HG03457 (cell line): ENCODE data around the gene BRINP3.

Source experiments
- ATAC-seq: cut with Tn5 transposase; IDR thresholded peaks from one replicate; pipeline ENCODE4 v1.9.1; 2021; ENCODE audit warnings: moderate number of reproducible peaks; ENCODE audit not compliant: unreplicated experiment

BRINP3 gene

DNA sequence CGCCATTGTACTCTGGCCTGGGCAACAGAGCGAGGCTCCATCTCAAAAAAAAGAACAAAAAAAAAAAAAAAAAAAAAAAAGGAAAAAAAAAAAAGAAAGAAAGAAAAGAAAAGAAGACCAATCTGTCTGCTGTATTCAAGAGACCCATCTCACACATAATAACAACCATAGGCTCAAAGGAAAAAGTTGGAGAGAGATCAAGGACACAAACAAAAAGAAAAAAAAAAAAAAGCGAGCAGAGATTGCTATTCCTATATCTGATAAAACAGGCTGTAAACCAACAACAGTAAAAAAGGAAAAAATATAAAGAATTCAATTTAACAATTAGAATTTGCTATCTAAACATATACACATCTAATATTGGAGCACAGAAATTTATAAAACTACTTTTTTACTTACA, 150.4 kb downstream of the BRINP3 start:
- no peak for ATAC-seq

DNA sequence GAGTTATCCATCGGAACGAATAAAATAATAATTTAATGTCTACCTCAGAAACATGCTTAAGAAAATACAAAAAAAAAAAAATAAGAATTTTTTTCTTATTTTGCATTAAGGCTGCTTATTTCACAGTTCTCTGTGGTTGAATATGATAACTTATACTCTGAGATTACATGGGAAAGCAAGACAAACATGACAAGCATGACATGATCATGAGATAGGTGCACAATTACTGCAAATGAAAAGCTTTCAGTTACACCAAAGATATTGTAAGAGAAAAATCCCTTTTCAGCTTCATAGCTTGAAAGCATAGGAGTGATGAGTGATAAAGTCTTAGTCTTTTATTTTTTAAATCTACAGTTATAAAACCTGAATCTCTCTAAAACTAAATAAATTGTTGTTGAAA, 154.1 kb downstream of the BRINP3 start:
- ATAC-seq, result no peak

DNA sequence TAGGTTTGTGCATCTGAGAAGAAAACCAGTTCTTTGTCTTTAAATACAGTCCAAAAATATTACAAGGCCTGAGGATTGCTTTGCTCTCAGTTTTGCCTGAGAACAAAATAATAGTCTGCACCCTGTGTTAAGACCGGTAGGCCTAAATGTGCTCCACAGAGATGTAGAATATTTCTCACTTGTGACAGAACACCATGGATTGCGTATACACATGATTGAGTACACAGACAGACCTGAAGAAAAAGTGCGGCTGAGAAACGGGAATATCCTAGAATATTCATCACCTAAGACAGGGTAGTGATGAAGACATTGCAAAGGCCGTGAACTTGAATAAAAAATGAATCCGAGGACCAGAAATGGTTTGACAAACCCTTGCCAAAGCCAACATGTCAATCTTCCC, 155.4 kb downstream of the BRINP3 start:
- no peak for ATAC-seq

DNA sequence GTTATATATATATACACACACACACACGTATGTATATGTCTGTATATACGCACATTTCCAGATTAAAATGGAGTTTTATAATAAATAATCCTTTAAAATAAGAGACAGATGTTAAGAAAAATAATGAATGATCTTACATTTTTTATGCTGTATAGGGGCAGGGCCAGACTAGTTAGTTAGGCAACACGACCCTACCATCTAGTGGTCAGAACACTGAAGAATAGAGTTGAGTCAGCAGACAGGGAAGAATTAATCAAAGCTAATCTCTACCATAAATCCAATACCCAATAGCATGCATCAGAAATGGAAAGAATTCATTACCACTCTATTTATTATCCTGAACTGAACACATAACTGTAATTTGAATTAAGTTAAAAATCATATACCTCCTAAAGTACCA, 156.7 kb downstream of the BRINP3 start:
- ATAC-seq, result no peak

DNA sequence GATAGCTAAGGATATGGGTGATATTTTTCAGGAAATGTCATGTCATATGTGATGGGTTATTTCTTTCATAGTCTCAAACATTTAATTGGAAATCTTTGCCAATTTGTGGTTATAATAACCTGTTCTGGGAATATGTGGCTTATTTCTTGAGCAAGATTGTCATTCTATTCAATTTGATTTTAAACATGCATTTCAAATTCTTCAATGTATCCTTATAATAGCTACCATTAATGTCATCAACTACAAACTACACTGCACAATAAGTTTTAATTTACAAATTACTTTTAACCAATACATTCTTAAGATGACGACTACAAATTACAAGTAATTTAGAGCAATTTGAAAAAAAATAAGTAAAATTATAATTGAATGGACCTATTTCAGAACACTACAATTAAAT, 164.9 kb downstream of the BRINP3 start:
- no peak for ATAC-seq

DNA sequence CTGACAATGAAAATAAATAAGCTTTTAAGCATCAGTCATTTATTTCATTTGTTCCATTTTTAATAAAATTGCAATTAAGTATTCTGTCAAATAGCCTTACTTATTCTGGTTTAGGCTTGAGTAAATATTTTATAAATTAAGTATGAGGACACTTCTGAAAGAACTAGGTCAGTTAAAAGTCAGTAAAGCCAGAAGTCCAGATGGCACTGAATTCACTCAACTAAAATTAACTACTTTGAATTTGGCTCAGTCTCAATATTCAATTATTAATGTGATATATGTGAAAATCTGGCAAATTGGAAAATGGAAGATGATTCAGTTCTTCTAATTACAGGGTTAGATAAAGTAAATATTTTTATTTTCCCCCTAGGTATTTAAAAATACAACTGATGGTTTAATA, 174.2 kb downstream of the BRINP3 start:
- no peak for ATAC-seq

DNA sequence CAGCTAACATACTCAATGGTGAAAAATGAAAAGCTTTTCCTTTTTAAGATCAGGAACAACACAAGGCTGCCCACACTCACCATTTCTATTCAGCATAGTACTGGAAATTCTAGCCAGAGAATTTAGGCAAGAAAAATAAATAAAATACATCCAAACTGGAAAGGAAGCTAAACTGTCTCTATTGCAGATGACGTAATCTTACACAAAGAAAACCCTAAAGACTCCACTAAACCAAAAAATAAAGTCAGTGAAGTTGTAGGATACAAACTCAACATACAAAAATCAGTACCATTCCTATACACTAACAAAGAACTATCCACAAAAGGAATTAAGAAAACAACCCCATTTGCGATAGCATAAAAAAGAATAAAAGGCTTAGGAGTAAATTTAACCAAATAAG, 181.2 kb downstream of the BRINP3 start:
- ATAC-seq, result no peak

DNA sequence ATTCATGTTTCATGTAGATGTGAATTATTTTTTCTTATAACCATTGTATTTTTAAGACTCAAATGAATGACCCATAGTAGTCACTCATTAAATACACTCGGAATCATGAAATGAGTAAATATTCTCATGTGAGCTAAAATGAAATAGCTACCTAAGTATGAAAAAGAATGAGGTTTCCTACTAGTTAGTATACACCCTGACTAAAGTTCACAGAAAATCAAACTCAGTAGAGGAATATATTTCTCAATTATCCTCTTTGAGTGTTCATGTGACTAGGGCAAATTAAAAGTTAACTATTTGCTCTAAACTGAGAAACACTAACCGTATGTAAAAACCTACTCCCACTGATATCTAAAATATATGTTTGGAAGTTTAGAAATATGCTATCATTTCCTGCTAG, 187.8 kb downstream of the BRINP3 start:
- no peak for ATAC-seq

DNA sequence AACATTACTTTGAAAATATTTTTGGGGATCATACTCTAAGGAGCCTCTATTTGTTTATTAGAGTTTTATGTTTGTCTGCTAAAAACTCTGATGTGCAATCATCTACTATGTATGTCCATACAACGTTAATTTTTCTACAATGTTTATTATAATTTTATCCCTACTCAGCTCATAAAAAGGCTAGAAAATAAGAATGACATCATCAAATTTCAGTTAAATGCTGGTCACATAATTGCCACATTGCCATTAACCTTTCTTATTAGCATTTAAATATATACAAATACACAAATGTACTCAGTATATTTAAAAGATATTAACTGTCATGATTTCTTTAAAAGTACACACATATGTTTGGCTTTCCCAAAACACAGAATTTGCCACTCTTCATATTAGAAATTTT, 191.6 kb downstream of the BRINP3 start:
- no peak for ATAC-seq

DNA sequence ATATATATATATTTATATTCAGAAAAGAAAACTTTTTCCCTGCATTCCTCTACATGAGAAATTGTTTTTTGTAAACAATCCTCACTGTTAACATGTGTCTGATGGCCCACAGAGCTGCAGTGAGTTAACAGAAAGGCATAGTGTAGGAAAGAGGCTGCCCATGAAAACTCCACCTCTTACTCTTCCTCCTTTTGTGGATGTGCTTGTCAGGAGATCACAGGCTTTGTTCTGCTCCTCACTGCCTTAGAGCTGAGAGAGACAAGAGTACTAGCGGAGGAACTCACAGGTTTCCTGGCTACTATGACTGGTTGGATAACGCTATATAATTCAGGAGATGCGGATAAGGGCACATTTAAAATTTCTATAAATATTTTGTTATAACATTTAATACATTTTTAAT, 200.6 kb downstream of the BRINP3 start:
- no peak for ATAC-seq

DNA sequence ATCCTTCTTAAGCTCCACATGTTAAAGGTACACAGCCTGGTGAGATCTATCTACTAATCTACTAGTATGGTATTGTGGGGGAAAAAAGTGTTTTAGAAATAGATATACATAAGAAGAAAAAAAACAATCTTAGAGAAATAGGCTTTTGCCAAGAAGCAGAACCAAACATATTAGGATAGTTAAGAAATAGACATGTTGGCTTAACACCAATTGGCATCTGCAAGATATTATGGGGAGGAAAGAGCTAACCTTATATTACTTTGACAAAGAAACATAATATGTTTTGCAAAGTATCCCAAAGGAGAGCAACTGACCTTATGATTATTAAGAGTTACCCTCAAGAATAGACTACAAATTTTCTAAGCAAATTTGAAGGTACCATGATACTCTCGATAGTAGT, 202.9 kb downstream of the BRINP3 start:
- no peak for ATAC-seq

DNA sequence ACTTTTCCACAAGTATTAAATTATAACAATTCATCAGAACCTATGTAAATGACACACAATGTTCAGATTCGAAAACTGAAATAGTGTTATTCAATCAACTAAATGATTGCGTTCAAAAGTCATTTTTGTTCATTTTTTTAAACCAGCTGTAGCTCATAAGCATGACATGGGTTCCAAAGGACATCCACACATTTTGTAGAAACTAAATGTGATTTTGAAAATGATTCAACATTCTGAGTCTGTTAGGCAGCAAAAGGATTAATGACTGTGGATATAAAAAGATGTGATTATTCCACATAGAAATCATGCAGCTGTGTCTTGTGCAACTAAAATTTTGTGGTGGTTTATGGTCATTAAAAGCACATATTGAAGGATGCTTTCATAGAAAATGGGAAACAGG, 204.5 kb downstream of the BRINP3 start:
- ATAC-seq, result no peak

DNA sequence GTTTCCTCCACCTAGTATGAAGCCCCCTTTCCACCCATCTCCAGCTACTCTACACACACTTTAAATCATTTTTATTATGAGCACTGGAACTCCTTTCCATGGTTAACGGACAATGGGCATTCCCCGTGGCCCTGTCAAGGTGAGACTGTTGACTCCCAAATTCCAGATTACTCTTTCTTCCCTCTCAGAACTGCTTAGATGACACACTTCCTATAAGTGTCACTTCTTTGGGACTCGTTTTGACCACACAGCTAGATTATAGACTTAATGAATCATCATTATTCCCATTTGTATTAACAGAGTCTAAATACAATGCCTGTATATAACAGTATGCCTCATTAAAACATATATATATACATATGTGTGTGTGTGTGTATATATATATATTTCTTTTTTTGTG, 215.1 kb downstream of the BRINP3 start:
- ATAC-seq, result no peak

DNA sequence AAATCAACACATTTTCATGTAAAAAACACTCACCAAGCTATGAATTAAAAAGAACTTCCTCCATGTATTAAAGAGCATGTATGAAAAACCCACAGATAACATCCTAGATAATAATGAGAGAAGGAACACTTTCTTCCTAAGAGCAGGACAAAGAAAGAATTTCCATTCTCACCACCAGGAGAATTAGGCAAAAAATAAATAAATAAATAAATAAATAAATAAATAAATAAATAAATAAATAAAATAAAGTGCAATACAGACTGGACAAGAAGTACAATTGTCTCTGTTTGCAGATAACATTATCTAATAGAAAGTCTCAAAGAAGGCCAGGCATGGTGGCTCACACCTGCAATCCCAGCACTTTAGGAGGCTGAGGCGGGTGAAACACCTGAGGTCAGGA, 218.2 kb downstream of the BRINP3 start:
- ATAC-seq, result no peak

DNA sequence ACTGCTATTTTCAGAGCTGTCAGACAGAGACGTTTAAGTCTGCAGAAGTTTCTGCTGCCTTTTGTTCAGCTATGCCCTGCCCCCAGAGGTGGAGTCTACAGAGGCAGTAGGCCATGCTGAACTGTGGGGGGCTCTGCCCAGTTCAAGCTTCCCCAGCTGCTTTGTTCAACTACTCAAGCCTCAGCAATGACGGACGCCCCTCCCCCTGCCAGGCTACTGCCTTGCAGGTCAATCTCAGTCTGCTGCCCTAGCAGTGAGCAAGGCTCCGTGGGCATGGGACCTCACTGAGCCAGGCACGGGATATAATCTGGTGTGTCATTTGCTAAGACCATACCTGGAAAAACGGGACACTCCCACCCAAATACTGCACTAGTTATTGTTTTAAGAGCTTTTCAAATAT, 219.7 kb downstream of the BRINP3 start:
- ATAC-seq, result no peak

DNA sequence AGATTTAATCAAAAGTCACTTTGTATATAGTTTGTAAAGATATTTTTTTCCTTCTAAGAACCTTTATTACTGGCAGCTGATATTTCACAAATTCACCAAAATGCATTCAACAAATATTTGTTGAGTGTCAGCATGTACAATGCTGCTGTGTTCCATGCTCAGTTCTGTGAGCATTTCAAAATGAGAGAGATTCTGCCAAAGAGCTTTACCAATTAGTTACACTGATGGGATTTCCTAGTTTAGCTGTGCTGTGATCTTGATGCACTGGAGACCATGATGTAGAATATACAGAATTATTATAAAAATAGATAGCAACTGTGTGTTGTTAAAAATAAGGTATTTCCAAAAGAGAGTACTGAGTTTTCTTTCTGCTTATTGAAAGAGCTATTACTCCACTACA, 225.6 kb downstream of the BRINP3 start:
- no peak for ATAC-seq

DNA sequence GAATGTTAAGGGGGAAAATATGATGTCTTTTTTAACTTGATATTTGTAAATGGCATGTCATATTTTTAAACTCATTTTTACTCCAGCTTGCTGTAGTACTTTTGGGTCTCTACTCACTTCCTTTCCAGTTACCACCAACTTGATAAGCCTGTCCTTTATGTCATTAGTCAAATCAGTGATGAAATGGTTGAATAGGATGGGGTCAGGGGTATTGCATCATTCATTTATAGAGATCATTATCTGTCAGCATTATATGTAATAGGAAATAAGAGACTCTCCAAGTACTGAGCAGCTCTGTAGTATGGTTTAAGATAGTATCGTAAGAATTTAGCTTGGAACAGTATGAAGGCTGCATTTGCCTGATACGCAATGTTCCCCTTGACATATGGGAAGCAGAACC, 227.3 kb downstream of the BRINP3 start:
- no peak for ATAC-seq

DNA sequence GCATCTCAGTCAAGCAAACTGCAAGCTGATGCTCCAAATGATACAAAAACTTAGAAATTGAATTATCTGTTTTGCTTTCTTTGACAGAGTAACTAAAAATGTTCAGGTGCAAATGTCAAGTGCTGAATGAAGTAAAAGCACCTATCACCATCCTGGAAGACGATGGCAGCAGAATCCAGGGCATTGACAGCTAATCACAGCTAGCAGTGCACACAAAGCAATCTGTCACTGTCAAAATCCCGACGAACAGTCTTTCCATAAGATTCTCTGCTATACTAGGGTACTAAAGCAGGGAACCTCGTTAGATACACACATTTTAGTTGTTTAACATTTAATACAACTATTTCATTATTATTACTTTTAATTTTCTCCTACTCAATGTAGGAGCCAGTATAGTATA, 233.3 kb downstream of the BRINP3 start:
- no peak for ATAC-seq

DNA sequence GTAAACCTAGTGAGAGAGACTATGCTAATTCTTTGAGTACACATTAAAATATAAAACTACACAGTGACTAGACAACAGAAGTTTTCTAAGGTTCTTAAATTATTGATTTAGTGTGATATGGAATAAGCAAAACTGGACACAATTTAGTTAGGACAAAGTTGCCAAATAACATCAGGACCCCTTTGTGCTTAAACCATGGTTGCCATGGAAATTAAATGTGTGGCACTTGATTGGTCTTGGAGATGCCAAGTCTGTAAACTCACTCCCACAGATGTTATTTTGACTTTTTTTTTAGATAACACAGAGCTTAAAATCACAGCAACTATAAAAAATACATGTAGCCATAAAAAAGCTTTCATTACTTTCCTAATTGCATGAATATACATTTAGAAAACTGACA, 234.6 kb downstream of the BRINP3 start:
- ATAC-seq, result no peak

DNA sequence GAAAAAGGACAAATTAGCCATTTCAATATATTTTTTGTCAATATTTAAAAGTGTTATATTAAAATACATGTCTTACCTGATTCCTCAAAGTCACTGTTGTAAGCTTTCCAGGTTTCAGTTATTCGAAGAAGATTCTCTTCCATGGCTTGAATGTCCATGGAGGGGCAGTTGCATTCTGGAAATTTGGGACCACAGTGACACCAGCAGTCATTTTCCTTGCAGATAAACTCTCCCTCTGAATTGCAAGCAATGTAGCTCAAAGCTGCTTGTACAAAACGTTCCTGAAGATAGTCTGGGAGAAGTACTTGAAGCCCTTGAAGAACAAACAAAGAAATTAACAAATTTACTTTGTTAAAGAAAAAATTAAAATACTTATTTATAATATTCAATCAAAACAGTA, 251.7 kb downstream of the BRINP3 start:
- no peak for ATAC-seq

DNA sequence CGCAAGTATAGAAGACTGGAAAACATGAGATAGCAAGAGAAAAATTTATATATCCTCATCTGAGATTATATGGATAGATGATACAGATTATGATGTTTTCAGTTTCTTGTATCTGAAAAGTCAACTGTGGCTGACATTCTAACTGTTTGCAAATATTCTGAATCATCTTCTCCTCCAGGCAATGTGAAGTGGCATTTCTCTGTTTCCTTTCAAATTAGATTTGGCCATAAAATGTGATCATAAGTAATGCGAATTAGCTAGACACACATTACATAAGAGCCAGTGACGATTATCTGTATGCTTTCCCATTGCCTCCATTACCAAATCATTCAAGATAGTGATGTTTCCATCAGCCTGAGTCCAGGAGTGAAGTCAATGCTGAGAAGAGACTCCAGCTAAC, 265.2 kb downstream of the BRINP3 start:
- ATAC-seq, result no peak

DNA sequence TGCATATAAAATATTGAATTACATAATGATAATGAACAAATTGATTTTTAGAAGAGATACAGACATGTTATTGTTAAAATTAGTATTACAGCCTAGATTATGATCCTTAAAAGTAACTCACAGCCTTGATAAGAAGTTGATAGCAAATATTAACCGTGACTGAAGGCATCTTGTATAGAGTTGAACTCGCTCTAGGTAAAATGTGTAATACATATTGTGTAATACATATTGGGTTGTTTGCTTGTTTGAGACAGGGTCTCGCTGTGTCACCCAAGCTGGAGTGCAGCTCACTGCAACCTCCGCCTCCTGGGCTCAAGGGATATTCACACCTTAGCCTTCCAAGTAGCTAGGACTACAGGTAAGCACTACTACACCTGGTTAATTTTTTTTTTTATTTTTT, 269.9 kb downstream of the BRINP3 start:
- no peak for ATAC-seq

DNA sequence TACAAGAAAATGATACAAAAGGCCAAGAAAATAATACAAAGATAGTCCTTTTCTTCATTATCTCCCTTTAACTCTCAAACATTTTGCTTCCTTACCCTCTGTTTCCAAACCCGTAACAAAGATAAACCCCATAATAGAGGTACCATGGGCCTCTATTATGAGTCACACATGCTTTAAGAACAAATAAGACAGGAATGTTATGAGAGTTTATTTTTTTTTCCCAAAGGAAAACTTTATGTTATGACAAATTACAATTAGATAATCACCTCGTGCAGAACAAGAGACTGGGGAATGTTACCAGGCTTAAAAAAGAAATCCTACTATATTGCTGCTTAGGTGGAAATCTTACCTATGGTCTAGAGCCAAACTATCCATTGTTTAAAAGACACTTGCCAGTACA, 272.0 kb downstream of the BRINP3 start:
- ATAC-seq, result no peak

DNA sequence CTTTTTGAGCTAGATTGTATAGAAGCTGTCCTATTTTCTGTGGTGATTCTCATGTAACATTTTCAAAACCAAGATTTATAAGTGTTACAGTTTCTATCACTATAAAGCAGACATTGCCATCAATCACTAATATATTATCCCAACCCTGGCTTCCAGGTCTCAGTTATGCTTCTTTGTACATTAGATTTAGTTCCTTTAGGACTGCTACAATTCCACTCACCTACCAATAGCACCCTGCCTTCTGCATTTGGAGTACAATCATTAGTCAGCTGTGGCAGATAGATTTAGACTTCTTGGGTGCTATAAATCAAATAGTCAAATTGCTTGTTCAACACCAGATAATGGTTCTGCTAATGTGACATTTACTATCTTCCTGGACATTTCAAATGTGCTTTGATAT, 281.6 kb downstream of the BRINP3 start:
- ATAC-seq, result no peak
